Activated CD8-positive, alpha-beta memory T cell treated with anti-CD3 and anti-CD28 coated beads, Interleukin-2, amount 50 U/mL, for 24 hours (primary cell): ENCODE measurements around the gene PTCHD1.

Experiments used
- DNase-seq: peaks from one replicate; pipeline ENCODE4 v3.0.0-alpha.2; 2020; ENCODE audit errors: extremely low read depth

PTCHD1 gene

DNA sequence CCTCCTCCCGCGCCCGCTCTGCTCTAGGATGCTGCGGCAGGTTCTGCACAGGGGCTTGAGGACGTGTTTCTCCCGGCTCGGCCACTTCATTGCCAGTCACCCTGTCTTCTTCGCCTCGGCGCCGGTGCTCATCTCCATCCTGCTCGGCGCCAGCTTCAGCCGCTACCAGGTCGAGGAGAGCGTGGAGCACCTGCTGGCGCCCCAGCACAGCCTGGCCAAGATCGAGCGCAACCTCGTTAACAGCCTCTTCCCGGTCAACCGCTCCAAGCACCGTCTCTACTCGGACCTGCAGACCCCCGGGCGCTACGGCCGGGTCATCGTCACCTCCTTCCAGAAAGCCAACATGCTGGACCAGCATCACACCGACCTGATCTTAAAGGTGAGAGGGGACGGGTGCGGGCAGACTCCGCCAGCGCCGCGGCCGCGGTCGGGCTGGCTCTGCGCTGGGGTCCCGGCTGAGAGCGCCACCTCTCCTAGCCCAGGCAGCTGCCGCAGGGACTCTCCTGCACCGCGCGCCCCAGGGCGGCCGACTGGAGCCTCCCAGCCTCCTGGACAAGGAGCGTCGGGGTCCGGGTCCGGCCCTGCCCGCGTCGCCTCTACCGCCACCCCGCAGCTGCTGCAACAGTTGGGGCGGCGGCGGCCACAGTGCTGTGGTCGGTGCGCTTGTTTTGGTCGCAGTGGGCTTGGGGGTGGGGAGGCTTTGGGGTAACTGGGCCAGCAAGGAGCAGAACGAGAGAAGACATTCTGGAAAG is at the start of gene PTCHD1:
Gene PTCHD1 (plus strand): TSS at position 2 of the 752 bp plus-strand sequence. CDS start 27 bp downstream, at position 29.
- no peak for DNase-seq

DNA sequence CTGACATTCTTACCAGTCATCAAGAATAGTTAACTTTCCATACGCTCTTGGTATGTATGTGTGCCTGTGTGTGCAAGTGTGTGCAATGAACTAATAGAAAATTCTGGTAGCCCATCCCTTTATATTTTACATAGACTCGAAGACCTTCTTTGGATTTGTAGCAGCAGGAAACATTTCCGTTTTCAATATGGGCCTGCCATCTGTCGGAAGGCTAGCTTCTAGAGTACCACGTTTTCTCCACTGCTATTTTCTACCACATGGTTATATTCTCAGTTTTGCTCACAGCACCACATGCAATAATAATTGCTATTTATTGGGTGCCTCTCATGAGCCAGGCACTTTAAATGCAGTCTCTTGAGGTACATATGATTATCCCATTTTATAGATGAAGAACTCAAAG is 47.9 kb upstream of the PTCHD1 start:
- DNase-seq: no peak

DNA sequence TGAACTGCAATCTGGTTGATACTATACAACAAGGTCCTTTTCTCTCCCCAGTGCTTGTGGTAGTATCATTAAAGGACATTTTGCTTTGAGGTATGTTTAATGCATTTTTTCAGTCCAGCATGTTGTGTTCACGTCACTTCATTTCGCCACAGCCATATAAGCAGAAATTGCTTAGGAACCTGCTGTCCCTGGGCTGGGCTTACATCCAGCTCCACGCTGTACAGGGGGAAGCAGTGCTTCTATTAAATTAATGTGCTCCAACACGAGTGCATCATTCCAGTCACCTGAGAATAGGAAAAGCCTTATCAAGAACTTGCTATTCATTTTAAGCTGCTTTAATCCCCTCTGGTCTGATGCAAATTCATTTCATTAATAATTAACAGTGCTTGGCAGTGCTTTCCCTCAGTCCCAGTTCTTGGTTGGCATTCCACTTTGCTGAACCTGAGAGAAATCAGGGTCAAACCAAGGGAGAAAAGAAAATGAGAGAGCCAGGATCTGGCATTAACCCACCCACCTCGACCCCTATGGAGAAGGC is 47.4 kb upstream of the PTCHD1 start:
- no peak for DNase-seq

DNA sequence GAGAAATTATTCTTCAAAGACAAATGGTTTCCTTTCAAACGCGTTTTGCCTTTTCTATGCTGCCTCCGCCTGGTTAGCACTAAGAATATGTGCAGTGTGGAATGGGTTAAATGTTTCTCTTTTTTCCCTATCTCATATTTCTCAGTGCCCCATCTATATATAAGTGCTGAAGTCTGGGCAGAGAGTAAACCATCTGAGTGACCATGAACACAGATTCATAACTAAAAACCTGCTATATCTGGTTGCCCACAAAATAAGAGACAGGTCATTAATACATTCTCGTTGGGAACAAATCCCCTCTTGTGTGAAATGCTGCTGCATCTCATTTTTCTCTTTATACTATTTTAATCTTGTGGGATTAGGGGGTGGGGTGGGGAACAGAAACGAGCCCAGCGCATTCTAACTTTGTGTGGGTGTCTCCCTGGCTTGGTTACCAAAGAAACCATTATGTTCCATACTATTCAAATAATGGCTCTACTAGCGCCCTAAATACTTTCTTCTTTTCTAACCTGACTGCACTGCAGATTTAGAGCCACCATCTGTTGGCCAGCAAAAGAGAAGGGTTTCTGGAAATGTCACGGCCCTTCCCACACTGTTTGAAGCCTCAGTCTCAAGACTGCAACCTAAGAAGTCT is 42.2 kb upstream of the PTCHD1 start:
- DNase-seq: no peak

DNA sequence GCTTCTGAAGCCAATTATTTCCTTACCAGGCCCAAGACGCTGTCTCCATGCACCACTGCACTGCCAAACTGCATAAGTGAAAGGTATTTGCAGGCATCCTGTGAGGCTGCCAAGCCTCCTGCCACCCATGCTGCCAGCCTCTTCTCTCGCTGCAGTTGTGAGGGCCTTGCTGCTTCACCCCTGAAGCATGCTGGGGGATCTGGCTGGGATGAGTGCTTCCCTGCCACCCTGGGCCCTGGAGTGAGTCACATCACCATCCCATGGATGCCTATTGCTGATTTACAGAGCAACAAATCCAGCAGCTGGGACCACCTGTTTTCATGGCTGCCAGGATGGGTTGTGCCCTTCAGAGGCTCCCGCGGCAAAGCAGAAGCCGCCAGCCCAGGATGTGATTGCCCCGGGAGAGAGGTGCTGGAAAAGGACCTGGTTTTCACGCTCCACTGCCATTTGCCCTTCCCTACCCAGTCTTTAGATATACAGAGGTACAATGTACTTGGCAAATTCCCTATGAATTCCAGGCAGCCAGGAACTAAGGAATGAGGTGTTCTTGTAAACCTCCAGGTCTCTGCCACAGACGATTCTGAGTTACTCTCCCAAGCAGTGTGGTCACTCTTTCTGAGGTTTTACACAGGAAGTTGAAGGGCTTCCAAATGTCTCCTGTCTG is 41.5 kb upstream of the PTCHD1 start:
- DNase-seq: no peak

DNA sequence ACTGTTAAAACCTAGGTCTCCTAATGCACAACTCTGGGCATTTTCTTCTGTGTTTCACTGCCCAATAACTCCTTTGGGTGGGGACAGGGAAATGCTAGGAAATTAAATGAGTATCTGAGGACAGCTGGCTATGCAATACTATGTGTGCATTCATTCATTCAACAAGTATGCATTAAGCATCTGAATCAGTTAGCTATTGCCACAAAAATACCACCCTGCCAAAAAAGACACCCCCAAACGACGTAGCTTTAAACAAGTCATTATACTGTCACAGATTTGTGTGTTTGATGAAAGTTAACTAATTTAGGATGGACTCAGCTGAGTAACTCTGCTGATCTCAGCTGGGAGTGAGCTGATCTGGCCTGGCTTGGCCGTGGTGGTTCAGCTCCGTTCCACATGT is 29.8 kb upstream of the PTCHD1 start:
- DNase-seq: no peak

DNA sequence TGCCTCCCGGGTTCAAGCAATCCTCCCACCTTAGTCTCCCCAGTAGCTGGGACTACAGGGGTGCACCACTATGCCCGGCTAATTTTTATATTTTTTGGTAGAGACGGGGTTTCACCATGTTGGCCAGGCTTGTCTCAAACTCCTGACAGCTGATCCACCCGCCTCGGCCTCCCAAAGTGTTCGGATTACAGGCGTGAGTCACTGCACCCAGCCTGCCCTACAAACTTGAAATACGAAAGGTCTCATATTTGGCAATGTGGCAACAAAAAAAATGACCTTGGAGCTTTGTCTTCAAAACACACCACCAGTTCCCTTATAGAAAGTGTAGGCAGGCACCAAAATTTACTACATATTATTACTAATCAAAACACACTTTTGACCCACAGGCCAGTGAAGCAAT is 22.9 kb upstream of the PTCHD1 start:
- DNase-seq: no peak

DNA sequence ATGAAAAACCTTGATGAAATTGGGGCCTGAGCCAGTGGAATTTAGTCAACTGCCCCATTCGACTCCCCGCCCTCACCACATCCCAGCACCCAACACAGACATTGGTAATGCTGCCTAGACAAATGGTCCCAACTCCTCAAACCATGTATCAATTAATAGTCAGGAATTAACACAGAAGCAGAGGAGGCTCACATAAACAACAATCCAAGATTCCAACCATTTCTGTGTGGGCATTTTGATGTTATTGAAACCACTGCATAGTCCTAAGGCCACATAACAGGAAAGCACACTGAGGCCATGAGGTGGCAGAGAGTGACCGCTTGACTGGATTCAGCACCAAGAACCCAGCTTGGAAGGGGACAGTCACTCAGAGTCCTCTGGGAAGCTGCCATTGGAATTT is 22.5 kb upstream of the PTCHD1 start:
- no peak for DNase-seq

DNA sequence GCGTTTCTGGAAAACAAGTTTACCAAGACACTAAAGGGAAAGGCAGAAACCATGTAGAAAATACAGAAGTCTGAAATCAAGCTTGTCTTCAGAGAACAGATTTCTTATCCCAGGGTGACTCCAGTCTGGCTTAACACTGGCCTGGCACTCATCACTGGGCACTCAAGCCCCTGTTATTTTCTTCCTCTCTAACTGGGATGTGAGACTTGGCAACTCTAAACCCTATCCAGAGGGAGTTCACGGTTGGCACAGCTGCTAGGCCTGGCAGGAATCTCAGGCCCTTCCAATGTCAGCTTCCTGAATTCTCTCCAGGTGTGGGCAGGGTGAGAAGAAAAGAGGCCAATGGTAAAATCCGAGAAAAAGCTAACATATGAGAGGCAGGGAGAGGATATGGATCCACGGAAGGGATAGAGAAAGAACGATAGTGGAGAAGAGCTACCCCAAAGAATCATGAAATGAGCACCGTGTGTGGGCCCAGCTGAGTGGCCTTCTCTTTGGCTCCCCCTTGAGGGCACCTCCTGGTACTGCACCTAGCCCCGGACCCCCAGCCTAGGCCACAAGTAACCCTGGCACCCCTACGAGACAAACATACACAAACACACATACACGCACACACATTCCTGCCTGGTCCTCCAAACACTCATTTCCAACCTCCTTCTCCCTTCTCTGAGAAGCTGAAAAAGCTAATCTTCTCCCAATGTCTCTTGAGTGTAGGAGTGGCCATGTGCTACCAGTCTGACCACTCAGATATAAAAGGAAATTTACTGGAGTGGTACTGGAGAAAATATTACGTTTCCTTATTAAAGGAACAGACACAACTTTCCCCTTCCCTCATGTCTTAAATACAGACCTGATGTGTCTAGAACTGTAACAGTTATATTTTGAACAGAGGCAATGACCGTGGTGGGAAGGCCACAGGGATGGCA is 16.6 kb upstream of the PTCHD1 start:
- DNase-seq: no peak

DNA sequence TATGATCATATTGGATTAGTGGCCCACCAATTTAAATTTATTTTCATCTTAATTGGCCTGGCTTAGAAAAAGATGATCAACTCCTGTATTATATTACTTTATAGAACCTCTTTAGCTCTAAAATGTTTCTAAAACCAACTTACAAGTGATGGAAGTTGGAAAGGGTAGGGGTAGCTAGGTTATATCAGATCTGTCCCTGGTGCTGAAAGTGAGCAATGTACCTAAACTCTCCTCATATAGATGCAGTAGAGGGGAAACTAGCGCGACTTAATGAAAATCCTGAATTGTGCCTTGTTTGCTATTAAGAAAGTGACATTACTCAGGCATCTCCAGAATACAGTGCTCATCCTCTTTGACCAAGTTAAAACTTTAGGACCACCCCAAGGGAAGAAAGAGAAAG is 7.5 kb upstream of the PTCHD1 start:
- DNase-seq: no peak

DNA sequence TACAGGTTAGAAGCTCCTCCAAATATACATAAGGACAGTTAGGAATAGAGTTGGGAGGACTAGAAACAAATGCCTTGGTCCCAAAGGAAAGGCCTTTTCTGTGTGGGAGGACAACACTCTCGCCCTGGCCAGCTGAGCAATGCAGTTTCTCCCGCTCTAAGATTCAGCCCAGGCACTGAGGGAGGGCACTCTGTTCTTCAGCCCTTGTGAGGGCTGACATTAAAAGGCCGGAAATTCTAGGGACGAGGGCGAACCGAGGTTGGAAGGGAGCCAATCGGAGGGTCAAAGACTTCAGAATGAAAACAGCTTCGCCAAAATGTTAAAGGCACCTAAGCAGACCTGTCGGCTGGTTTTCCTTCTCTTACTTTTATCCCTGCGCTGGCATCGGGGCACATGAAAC is 2.9 kb upstream of the PTCHD1 start:
- DNase-seq: no peak

DNA sequence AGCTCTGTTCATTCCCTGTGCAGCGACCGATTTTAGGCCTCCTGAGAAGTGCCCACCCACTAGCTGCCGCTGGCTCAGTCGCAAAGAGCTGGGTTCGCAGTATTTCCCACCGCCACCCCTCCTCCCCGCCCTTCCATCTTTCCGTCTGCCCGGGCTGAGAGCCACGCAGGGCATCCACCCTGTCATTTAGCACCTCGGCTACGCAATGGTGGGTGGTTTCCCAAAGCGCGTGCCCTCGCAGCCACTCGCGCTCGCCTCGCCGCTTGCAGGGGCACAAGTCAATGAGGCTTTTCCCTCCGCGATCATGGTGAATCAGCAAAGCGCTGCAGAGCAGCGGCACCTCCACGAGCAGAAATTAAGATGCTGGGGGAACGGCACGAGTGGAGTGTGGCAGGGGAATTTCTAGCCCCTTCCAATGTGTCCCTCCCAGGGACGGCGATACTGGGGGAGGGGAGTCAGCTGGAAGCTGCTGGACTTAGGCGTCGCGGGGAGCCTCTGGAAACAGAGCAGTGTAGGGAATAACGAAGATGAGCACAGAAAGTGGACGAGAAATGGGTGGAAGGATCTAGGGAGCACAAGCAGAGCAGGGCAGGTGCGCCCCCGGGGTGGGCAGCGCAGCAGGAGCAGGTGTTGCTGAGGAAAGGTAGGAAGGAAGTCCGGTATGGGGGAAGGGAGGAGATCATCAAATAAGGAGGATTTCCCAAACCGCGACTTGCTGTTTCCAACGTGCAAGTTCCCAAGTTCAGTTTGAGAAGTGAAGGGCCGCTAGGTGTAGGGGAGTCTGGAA is 2.4 kb upstream of the PTCHD1 start:
- DNase-seq: no peak

DNA sequence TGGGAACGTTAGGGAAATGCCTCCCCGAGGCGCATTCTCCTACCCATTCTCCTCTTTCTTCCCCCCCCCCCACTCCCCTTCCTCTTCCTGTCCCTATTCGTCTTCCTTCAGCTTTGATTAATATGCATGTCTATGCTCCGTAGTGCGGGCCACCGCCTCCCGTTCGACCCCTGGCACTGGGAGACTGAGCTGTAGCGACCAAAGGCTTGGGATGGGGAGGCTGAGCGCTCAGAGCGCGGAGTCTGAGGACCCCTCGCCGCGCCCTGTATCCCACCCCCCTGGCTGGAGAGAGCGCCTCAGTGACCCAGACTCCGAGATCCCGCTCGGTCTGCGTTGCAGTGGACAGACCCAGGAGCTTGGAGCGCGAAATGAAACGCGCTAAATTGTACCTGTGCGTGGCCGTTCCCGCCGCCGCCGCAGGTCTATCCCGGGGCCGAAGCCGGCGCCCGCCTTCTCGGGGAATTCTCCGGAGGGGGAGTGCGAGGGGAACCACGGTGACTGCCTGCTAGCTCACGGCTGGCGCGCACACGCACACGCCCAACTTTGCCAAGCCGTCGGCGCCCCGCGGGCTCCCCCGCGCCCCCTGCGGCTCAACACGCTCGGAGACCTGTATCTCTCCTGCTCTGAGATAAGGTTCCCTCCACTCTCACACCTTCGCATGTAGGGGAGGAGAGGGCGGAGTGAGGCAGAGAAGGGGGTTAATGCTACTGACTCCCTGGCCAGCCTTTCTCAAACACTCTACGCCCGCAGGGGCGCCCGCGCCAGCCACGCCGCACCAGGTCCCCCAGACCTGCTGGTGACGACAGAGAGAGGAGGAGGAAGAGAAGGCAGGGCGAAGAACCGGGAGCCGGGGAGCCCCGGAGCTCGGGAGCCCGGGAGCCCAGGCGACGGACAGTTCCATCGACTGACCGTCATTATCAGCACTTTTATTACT is 1.5 kb upstream of the PTCHD1 start:
- DNase-seq: no peak

DNA sequence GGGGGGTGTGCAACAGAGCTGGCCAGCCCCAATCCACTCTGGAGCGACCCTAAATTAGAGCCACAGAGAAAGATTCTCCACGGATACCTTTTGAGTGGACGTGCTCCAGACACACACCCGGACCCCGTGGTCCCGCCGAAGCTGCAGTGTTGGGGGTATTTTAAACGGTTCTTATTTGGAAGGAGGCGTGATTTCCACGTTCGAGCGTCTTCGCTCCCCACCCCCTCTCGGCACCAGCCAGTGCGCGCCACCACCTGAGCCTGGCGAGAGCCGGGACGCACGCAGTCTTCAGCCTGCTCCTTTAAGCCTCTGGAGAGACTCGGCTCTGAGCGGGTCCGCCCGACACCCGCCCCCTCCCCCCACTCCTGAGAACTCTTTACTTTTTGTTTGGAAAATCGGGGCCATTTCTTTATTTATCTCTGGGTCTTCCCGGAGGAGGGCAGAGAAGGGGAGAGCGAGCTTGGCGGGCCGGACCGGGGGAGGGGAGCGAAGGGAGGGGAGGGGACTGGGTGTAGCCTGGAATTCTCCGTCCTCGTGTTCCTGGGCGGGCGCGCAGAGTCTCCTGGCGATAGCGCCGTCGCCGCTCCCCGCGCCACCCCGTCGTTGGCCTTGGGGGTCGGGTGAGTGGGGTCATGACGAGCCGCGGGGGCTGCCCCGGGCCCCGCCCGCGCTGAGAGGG is 668 bp upstream of the PTCHD1 start:
- DNase-seq: no peak

DNA sequence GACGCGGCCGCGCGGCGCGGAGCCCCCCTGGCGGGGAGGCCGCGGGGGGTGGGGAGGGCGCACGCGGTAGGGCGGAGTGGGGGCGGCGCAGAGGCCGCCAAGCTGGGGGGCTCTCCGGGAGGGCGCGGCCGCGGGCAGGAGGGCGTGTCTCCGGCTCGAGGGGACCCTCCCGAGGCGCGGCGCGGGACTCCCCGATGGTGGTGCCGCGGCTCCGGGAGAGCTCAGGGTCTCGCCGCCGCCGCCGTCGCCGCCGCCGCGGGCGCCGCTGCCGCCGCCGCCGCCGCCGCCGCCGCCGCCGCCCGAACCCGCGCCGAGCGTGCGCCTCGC is 165 bp upstream of the PTCHD1 start:
- DNase-seq: no peak

DNA sequence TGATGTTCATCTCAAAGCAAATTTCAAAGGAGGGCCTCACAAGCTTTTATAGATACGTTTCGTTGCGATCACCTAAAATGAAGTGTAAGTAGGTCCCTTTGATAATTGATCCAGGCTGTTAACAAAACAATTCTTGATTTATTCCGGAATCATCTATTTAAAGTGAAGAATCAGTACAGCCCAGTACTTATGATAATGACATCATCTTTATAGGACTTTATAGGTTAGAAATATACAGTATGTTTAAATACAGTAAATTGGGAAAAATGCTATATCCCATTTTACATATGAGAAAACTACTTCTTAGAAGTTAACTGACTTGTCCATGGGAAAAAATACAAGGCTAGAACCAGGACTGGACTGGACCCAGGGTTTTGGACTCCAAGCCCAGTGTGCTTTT is 3.7 kb downstream of the PTCHD1 start:
- DNase-seq: no peak

DNA sequence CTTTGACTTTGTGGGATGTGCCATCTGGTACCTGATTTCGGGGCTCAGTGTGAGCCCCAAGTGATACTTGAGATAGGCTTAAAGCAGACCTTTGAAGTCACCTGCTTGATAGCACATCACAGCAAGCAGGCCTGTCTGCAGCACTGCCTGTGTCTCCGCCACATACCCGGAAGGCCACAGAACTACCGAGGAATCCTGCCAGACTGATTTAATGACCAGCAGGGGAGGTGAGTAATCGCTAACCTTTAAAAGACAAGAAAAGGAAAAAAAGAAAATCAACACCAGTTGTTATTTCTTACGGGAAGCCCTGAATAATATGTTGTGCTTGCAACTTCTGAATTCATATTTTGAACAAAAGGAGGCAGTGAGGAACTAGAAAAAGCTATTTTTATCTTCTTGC is 6.8 kb downstream of the PTCHD1 start:
- DNase-seq: no peak

DNA sequence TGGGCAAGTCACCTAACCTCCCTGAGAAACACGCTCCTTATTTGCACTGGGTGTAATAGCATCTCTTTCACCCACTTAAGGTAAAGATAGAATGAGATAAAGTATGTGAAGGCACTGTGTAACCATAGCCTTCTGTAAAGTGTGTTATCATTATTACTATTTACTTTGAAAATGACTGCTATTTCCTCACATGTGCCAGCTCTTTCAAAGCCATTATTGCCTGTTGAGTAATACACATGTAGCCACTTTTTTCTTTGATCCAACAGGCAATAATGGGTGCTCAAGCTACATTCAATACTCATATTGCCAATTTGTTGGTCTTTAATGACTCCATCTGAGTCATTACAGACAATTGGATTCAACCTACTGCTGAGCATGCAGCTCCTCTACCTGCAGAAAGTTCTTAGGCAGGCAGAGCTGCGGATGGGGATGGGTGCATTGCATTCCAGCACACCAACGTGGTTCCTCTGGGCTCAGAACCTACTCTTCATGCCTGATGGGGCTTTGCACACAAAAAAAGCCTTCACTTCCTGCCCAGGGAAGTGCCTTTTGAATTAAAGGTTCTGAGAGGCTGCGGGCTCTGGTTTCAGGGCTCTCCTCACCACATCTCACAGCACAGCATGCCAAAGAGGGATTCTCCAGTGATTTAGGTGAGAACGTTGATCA is 9.7 kb downstream of the PTCHD1 start:
- no peak for DNase-seq

DNA sequence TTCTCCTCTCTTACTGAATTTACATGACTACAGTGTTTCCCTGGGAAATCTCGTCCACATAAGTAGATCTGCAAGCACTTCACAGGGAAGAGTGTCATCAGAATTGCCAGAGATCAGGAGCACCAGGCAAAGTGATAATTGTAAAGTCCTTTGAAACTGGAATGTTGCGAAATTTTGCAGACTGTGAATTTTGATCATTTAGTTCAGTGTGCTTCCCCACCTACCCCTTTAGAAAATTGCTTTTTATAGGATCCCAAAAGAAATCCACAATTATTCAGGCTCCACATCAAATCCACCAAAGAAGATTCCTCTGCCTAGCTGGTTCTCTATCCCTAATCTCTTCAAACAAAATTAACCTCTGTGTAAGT is 10.2 kb downstream of the PTCHD1 start:
- no peak for DNase-seq
